ENCODE data around the gene CPEB3. TPM values are rescaled to one million over a fixed set of nuclear protein-coding genes. Genes with fewer than 3 reads are reported as not detected.

Gene CPEB3
- total RNA-seq, 2 donors from 2014 or later: 6.9 to 11.4 TPM

- H3K9me3 ChIP-seq: no peaks in the 10 kb centered on the region
- no peak overlapping the region for H3K4me3 ChIP-seq
- TF ChIP-seq CTCF (IDR thresholded peaks at IDR 0.05): no peak
- no peak overlapping the region for H3K27ac ChIP-seq
- H3K27me3 ChIP-seq: no peaks in the 10 kb centered on the region
- DNase-seq (ENCODE audit: low spot score): no peak
- peaks cover 36% of the 10 kb centered on the region for H3K36me3 ChIP-seq
- H3K4me1 ChIP-seq: peaks cover 0 to 12% of the 10 kb centered on the region in 2 donors
These were observed 209.2 kb downstream of the CPEB3 start for GRCh38 chr10:92081641-92082040.

- no peak for TF ChIP-seq CTCF (IDR thresholded peaks at IDR 0.05)
- Histone ChIP-seq H3K27me3 (no peaks in the 10 kb centered on the region), H3K4me1 (peaks cover 0 to 12% of the 10 kb centered on the region in 2 donors), H3K36me3 (peaks cover 36% of the 10 kb centered on the region), H3K9me3 (no peaks in the 10 kb centered on the region), H3K27ac (no peak overlapping the region), H3K4me3 (no peak overlapping the region)
- DNase-seq (ENCODE audit: low spot score): no peak
These were observed 210.6 kb downstream of the CPEB3 start for GRCh38 chr10:92080244-92080643.

GRCh38 chr10:92079003-92079402, 211.9 kb downstream of the CPEB3 start:
- Histone ChIP-seq H3K9me3 (no peaks in the 10 kb centered on the region), H3K4me3 (no peak overlapping the region), H3K36me3 (peaks cover 36% of the 10 kb centered on the region), H3K27ac (no peak overlapping the region), H3K27me3 (no peaks in the 10 kb centered on the region), H3K4me1 (peaks cover 0 to 12% of the 10 kb centered on the region in 2 donors)
- no peak for DNase-seq (ENCODE audit: low spot score)
- no peak for TF ChIP-seq CTCF (IDR thresholded peaks at IDR 0.05)

- H3K27me3 ChIP-seq: no peaks in the 10 kb centered on the region
- H3K4me1 ChIP-seq: no peaks in the 10 kb centered on the region
- no peaks in the 10 kb centered on the region for H3K9me3 ChIP-seq
- no peak overlapping the region for H3K4me3 ChIP-seq
- DNase-seq (ENCODE audit: low spot score): no peak
- no peak for TF ChIP-seq CTCF (IDR thresholded peaks at IDR 0.05)
- H3K36me3 ChIP-seq: peaks cover 36% of the 10 kb centered on the region
- H3K27ac ChIP-seq: no peak overlapping the region
These were observed 214.2 kb downstream of the CPEB3 start for GRCh38 chr10:92076722-92077121.

GRCh38 chr10:92075829-92076228, 215.0 kb downstream of the CPEB3 start:
- Histone ChIP-seq H3K4me1 (no peaks in the 10 kb centered on the region), H3K4me3 (no peak overlapping the region), H3K36me3 (peaks cover 28% of the 10 kb centered on the region), H3K27me3 (no peaks in the 10 kb centered on the region), H3K9me3 (no peaks in the 10 kb centered on the region), H3K27ac (no peak overlapping the region)
- no peak for DNase-seq (ENCODE audit: low spot score)
- no peak for TF ChIP-seq CTCF (IDR thresholded peaks at IDR 0.05)

- H3K4me1 ChIP-seq: no peaks in the 10 kb centered on the region
- no peak for DNase-seq (ENCODE audit: low spot score)
- no peaks in the 10 kb centered on the region for H3K9me3 ChIP-seq
- H3K27ac ChIP-seq: no peak overlapping the region
- H3K4me3 ChIP-seq: no peak overlapping the region
- H3K27me3 ChIP-seq: no peaks in the 10 kb centered on the region
- peaks cover 14% of the 10 kb centered on the region for H3K36me3 ChIP-seq
- TF ChIP-seq CTCF (IDR thresholded peaks at IDR 0.05): peak in 1 of 2 donors; percentile 46
These were observed 216.6 kb downstream of the CPEB3 start for GRCh38 chr10:92074126-92074887.
